Measurements from ENCODE around the gene TIGAR. TPM values are rescaled to one million over a fixed set of nuclear protein-coding genes. Genes with fewer than 3 reads are reported as not detected.

TIGAR gene
- total RNA-seq, 4 donors from 2014 or later, result 2.3 to 5.1 (median 4.7) TPM

DNA sequence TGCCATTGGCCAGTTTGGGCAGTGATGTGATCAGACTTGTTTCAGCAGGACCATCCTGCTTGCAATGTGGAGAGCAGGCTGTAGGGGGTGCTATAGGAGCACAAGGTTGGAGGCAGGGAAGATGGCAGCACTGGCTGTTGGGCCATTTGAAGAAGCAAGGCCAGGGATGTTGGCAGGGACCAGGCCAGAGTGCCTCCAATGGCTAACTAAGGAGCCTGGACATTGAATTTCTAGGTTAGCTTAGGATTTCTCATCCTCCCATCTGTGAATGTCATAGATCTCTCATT is 35.0 kb downstream of the TIGAR start:
- intact Hi-C loops (cut with DNase I; ENCODE audit: low total_unique reads), result no loop called here
- DNase-seq (ENCODE audit: low spot score in 2 of 2), result no peak
- no peak for TF ChIP-seq POLR2A (IDR thresholded peaks at IDR 0.05)
- TF ChIP-seq, protein P1, sequence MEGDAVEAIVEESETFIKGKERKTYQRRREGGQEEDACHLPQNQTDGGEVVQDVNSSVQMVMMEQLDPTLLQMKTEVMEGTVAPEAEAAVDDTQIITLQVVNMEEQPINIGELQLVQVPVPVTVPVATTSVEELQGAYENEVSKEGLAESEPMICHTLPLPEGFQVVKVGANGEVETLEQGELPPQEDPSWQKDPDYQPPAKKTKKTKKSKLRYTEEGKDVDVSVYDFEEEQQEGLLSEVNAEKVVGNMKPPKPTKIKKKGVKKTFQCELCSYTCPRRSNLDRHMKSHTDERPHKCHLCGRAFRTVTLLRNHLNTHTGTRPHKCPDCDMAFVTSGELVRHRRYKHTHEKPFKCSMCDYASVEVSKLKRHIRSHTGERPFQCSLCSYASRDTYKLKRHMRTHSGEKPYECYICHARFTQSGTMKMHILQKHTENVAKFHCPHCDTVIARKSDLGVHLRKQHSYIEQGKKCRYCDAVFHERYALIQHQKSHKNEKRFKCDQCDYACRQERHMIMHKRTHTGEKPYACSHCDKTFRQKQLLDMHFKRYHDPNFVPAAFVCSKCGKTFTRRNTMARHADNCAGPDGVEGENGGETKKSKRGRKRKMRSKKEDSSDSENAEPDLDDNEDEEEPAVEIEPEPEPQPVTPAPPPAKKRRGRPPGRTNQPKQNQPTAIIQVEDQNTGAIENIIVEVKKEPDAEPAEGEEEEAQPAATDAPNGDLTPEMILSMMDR (IDR thresholded peaks at IDR 0.05), result no peak
- no peak overlapping the region for H3K4me3 ChIP-seq (ENCODE audit: low read depth, poor library complexity, severe bottlenecking)

DNA sequence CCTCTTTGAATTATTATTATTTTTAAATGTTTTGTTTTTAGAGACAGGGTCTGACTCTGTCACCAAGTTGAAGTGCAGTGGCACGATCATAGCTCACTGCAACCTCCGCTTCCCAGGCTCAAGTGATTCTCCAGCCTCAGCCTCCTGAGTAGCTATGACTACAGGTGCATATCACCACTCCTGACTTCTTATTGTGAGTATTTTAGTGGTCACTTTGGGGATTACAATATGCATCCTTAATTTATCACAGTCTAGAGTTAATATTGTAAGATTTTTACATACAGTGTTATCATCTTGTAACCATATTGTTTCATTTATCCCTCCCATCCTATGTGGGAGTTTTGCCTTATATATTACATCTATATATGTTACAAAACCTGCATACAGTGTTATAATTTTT is 45.1 kb downstream of the TIGAR start:
- TF ChIP-seq, protein P1 (IDR thresholded peaks at IDR 0.05), result no peak
- TF ChIP-seq POLR2A (IDR thresholded peaks at IDR 0.05), result no peak
- intact Hi-C loops (cut with DNase I; ENCODE audit: low total_unique reads), result no loop called here
- DNase-seq (ENCODE audit: low spot score in 2 of 2), result no peak
- WGBS, 2 donors, result 86 to 96% methylated on average over 2 of the region's 2 CpGs
- H3K4me3 ChIP-seq (ENCODE audit: low read depth, poor library complexity, severe bottlenecking), result no peak overlapping the region

DNA sequence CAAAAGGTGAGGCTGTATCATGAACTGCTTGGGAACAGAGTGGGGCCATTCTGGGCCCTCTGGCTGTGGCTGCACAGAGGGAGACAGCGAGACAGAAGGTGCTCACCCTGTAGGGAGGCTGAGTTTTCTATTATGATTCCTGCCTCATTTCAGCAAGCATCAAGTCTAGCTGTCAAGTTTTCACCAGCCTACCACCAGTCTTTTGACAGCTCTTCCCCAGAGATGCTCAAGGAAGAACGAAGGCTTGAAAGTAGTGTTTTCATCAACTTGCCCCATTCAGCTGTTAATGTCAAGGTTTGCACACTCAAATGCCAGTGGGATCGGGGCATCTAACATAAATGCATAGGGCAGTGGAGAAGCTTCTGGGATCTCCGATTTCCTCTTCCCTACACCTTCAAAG is 48.5 kb downstream of the TIGAR start:
- intact Hi-C loops (cut with DNase I; ENCODE audit: low total_unique reads), result no loop called here
- DNase-seq (ENCODE audit: low spot score in 2 of 2), result no peak
- H3K4me3 ChIP-seq (ENCODE audit: low read depth, poor library complexity, severe bottlenecking), result no peak overlapping the region
- TF ChIP-seq POLR2A (IDR thresholded peaks at IDR 0.05), result no peak
- TF ChIP-seq, protein P1 (IDR thresholded peaks at IDR 0.05), result no peak
- 93 to 95% methylated on average over 4 of the region's 4 CpGs for WGBS, 2 donors

DNA sequence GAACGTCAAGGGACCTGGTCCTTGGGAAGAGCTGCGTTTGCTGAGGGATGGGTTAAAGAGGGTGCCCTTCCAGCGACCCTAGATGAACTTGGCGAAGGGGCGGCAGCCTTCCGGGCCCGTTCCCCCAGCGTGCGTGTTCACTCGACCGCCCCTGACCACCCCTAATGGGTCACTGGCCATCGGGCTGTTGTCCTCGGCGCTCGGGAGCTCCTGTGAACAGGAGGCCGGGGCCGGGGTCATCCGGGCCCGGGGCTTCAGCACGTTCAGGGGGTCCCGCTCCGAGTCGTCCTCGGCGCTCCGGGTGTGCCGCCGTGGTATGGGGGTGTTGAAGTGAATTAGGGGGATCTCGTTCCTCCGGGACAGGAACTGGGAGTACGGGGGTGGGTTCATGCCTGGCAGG is 49.3 kb downstream of the TIGAR start:
- DNase-seq (ENCODE audit: low spot score in 2 of 2), result no peak
- H3K4me3 ChIP-seq (ENCODE audit: low read depth, poor library complexity, severe bottlenecking), result no peak overlapping the region
- 93 to 95% methylated on average over 23 to 31 of the region's 31 CpGs for WGBS, 2 donors
- TF ChIP-seq, protein P1 (IDR thresholded peaks at IDR 0.05), result no peak
- TF ChIP-seq POLR2A (IDR thresholded peaks at IDR 0.05), result no peak
- intact Hi-C loops (cut with DNase I; ENCODE audit: low total_unique reads), result no loop called here

DNA sequence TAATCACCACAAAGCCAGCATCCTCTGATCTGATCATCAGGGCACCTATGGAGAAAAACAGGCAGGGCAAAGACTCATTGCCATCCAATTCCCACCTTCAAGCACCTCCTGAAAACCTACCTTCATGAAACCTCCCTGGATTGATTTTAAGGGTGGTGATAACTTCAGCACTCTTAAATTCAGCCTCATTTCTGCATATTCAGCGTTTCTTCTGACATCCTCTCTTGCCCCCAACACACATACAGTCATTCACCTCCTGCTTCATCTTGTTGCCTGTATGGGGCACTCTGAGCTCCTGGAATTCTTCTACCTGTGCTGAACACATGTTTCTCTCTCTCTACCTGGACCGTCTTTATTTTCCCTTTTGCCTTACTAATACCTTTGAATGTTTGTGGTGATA is 51.6 kb downstream of the TIGAR start:
- TF ChIP-seq, protein P1 (IDR thresholded peaks at IDR 0.05), result no peak
- TF ChIP-seq POLR2A (IDR thresholded peaks at IDR 0.05), result no peak
- 81 to 89% methylated on average over 2 of the region's 2 CpGs for WGBS, 2 donors
- intact Hi-C loops (cut with DNase I; ENCODE audit: low total_unique reads), result no loop called here
- DNase-seq (ENCODE audit: low spot score in 2 of 2), result no peak
- no peak overlapping the region for H3K4me3 ChIP-seq (ENCODE audit: low read depth, poor library complexity, severe bottlenecking)

DNA sequence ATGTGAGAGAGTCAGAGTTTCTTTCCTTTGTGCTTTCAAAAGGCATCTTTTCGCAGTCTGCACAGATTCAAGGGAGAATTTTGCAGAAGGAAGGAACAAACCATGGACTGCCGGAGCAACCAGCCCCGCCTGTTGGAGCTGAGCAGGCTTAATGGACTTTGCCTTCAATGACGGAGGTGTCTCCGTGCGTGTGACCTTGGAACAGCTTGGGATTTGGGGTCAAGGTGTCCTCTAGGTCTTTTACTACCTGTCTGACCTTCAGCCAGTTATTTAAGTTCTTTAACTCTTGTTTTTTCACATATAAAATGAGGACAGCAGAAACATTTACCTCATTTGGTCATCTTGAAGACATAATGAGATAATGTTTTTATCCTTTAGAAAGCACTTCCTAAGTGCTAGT is 54.4 kb downstream of the TIGAR start:
- WGBS, 2 donors, result 77 to 88% methylated on average over 6 of the region's 6 CpGs

More for the DNA sequence above, 54.4 kb downstream of the TIGAR start:
- TF ChIP-seq POLR2A (IDR thresholded peaks at IDR 0.05), result no peak
- TF ChIP-seq, protein P1 (IDR thresholded peaks at IDR 0.05), result no peak
- no peak overlapping the region for H3K4me3 ChIP-seq (ENCODE audit: low read depth, poor library complexity, severe bottlenecking)
- intact Hi-C loops (cut with DNase I; ENCODE audit: low total_unique reads), result no loop called here
- DNase-seq (ENCODE audit: low spot score in 2 of 2), result no peak

All from lower leg skin (tissue), 4 donors.